Adrenal gland (tissue), 5 donors: ENCODE results near the gene FMN2.

Experiments used
- CTCF ChIP-seq, 6 experiments: fragments of 450-650 bp in 4 of 6; fragments of 200-600 bp in 2 of 6; sonication (generic) in 1 of 6; IDR thresholded peaks; 1 replicate in 5 of 6; 2 replicates in 1 of 6; pipeline versions ENCODE4 v1.5.1 to v1.8.0; 2016 to 2021; ENCODE audit warnings: antibody characterized with exemption in 6 of 6, mild to moderate bottlenecking in 2 of 6, moderate library complexity in 1 of 6
- POLR2A ChIP-seq, 2 donors: fragments of 450-650 bp; IDR thresholded peaks; one replicate each; pipeline ENCODE4 v1.6.1; 2017; ENCODE audit warnings: antibody characterized with exemption in 2 of 2, mild to moderate bottlenecking in 2 of 2, moderate library complexity in 1 of 2
- donor health status: DM: no; HTN: no; CAD: no.

- TF ChIP-seq CTCF (IDR thresholded peaks at IDR 0.05) = peak in 4 of 6 experiments; percentile 8 to 31 (median 14)
- TF ChIP-seq POLR2A (IDR thresholded peaks at IDR 0.05) = no peak
These were observed 77.5 kb downstream of the FMN2 start for GRCh38 chr1:240169188-240169587.
